ENCODE results near the gene OR10H4.
"Not testable (repeated sequence)": the region's sequence is repeated elsewhere in the genome, so short reads cannot be mapped to it uniquely, and the experiment has no call there.

OR10H4 gene

GRCh38 chr19:15928321-15928720 lies 20.5 kb upstream of the OR10H4 start:
- no peak for DNase-seq
- no peak overlapping the region for H3K27ac Mint-ChIP-seq

GRCh38 chr19:15933761-15934331 lies 15.0 kb upstream of the OR10H4 start:
- Mint-ChIP-seq H3K27me3 (peaks cover 12% of the 10 kb centered on the region), H3K27ac (peak overlapping the region; percentile 83)
- H3K36me3 Mint-ChIP-seq (ENCODE audit: low read depth); H3K4me3 Mint-ChIP-seq; DNase-seq; H3K4me1 Mint-ChIP-seq (ENCODE audit: low read depth); H3K9me3 Mint-ChIP-seq: not testable (repeated sequence)

More at GRCh38 chr19:15928321-15928720, 20.5 kb upstream of the OR10H4 start:
- Mint-ChIP-seq H3K4me1 (ENCODE audit: low read depth) (no peaks in the 10 kb centered on the region), H3K36me3 (ENCODE audit: low read depth) (no peaks in the 10 kb centered on the region), H3K27me3 (peaks cover 40% of the 10 kb centered on the region), H3K9me3 (no peaks in the 10 kb centered on the region), H3K4me3 (no peak overlapping the region)

GRCh38 chr19:15934332-15935078 lies 14.3 kb upstream of the OR10H4 start, which contains the start of gene CYP4F11:
TSS of gene CYP4F11 (minus strand) at chr19:15934529. CDS start at chr19:15934408, 121 bp downstream.
- Mint-ChIP-seq H3K4me1 (ENCODE audit: low read depth) (no peaks in the 10 kb centered on the region), H3K4me3 (no peak within 1 kb of the TSS), H3K27me3 (peaks cover 7% of the 10 kb centered on the region), H3K27ac (peak within 1 kb of the TSS; percentile 83), H3K36me3 (ENCODE audit: low read depth) (no peaks in the 10 kb centered on the region), H3K9me3 (peaks cover 4% of the 10 kb centered on the region)
- DNase-seq = no peak

- no peak overlapping the region for H3K4me3 Mint-ChIP-seq
- H3K27ac Mint-ChIP-seq = no peak overlapping the region
- DNase-seq = no peak
- no peaks in the 10 kb centered on the region for H3K36me3 Mint-ChIP-seq (ENCODE audit: low read depth)
- no peaks in the 10 kb centered on the region for H3K4me1 Mint-ChIP-seq (ENCODE audit: low read depth)
- H3K27me3 Mint-ChIP-seq = peaks cover 8% of the 10 kb centered on the region
- H3K9me3 Mint-ChIP-seq = peaks cover 4% of the 10 kb centered on the region
Observed at GRCh38 chr19:15935167-15935702, 13.6 kb upstream of the OR10H4 start.

- no peak for DNase-seq
- Mint-ChIP-seq H3K4me3 (no peak overlapping the region), H3K9me3 (peaks cover 4% of the 10 kb centered on the region), H3K27me3 (peaks cover 13% of the 10 kb centered on the region), H3K27ac (no peak overlapping the region), H3K36me3 (ENCODE audit: low read depth) (no peaks in the 10 kb centered on the region), H3K4me1 (ENCODE audit: low read depth) (no peaks in the 10 kb centered on the region)
Observed at GRCh38 chr19:15936173-15936572, 12.6 kb upstream of the OR10H4 start.

GRCh38 chr19:15936950-15937349 lies 11.9 kb upstream of the OR10H4 start:
- DNase-seq = no peak
- H3K27ac Mint-ChIP-seq = no peak overlapping the region
- no peak overlapping the region for H3K4me3 Mint-ChIP-seq
- no peaks in the 10 kb centered on the region for H3K4me1 Mint-ChIP-seq (ENCODE audit: low read depth)
- H3K9me3 Mint-ChIP-seq = peaks cover 4% of the 10 kb centered on the region
- H3K36me3 Mint-ChIP-seq (ENCODE audit: low read depth) = no peaks in the 10 kb centered on the region
- peaks cover 13% of the 10 kb centered on the region for H3K27me3 Mint-ChIP-seq

GRCh38 chr19:15937771-15938170 lies 11.0 kb upstream of the OR10H4 start:
- Mint-ChIP-seq H3K27me3 (peaks cover 13% of the 10 kb centered on the region), H3K4me3 (no peak overlapping the region), H3K36me3 (ENCODE audit: low read depth) (no peaks in the 10 kb centered on the region), H3K27ac (no peak overlapping the region), H3K9me3 (peaks cover 4% of the 10 kb centered on the region), H3K4me1 (ENCODE audit: low read depth) (no peaks in the 10 kb centered on the region)
- no peak for DNase-seq

- Mint-ChIP-seq H3K27ac (no peak overlapping the region), H3K9me3 (peaks cover 12% of the 10 kb centered on the region), H3K4me1 (ENCODE audit: low read depth) (no peaks in the 10 kb centered on the region), H3K27me3 (peaks cover 37% of the 10 kb centered on the region), H3K4me3 (no peak overlapping the region), H3K36me3 (ENCODE audit: low read depth) (no peaks in the 10 kb centered on the region)
- no peak for DNase-seq
Observed at GRCh38 chr19:15944401-15944800, 4.4 kb upstream of the OR10H4 start.

GRCh38 chr19:15945301-15945700 lies 3.5 kb upstream of the OR10H4 start:
- H3K4me3 Mint-ChIP-seq = no peak overlapping the region
- H3K4me1 Mint-ChIP-seq (ENCODE audit: low read depth) = no peaks in the 10 kb centered on the region
- no peaks in the 10 kb centered on the region for H3K36me3 Mint-ChIP-seq (ENCODE audit: low read depth)
- DNase-seq = no peak
- H3K27ac Mint-ChIP-seq = no peak overlapping the region
- peaks cover 18% of the 10 kb centered on the region for H3K9me3 Mint-ChIP-seq
- peaks cover 29% of the 10 kb centered on the region for H3K27me3 Mint-ChIP-seq

- H3K36me3 Mint-ChIP-seq (ENCODE audit: low read depth) = no peaks in the 10 kb centered on the region
- peaks cover 68% of the 10 kb centered on the region for H3K27me3 Mint-ChIP-seq
- H3K27ac Mint-ChIP-seq = no peak overlapping the region
- no peaks in the 10 kb centered on the region for H3K4me1 Mint-ChIP-seq (ENCODE audit: low read depth)
- no peak for DNase-seq
- peaks cover 2% of the 10 kb centered on the region for H3K9me3 Mint-ChIP-seq
- H3K4me3 Mint-ChIP-seq = no peak overlapping the region
Observed at GRCh38 chr19:15954820-15955219, 6.0 kb downstream of the OR10H4 start.

GRCh38 chr19:15962319-15962718 lies 13.5 kb downstream of the OR10H4 start:
- H3K9me3 Mint-ChIP-seq = no peaks in the 10 kb centered on the region
- peaks cover 53% of the 10 kb centered on the region for H3K27me3 Mint-ChIP-seq
- no peak overlapping the region for H3K27ac Mint-ChIP-seq
- no peak for DNase-seq
- H3K36me3 Mint-ChIP-seq (ENCODE audit: low read depth) = no peaks in the 10 kb centered on the region
- H3K4me3 Mint-ChIP-seq = no peak overlapping the region
- no peaks in the 10 kb centered on the region for H3K4me1 Mint-ChIP-seq (ENCODE audit: low read depth)

GRCh38 chr19:15964231-15964630 lies 15.4 kb downstream of the OR10H4 start:
- no peaks in the 10 kb centered on the region for H3K9me3 Mint-ChIP-seq
- peaks cover 45% of the 10 kb centered on the region for H3K27me3 Mint-ChIP-seq
- no peaks in the 10 kb centered on the region for H3K4me1 Mint-ChIP-seq (ENCODE audit: low read depth)
- H3K36me3 Mint-ChIP-seq (ENCODE audit: low read depth) = no peaks in the 10 kb centered on the region
- H3K27ac Mint-ChIP-seq = no peak overlapping the region
- no peak for DNase-seq
- H3K4me3 Mint-ChIP-seq = no peak overlapping the region

- H3K4me3 Mint-ChIP-seq = no peak overlapping the region
- no peaks in the 10 kb centered on the region for H3K36me3 Mint-ChIP-seq (ENCODE audit: low read depth)
- no peak for DNase-seq
- H3K4me1 Mint-ChIP-seq (ENCODE audit: low read depth) = no peaks in the 10 kb centered on the region
- H3K27me3 Mint-ChIP-seq = peaks cover 29% of the 10 kb centered on the region
- no peak overlapping the region for H3K27ac Mint-ChIP-seq
- H3K9me3 Mint-ChIP-seq = no peaks in the 10 kb centered on the region
Observed at GRCh38 chr19:15971224-15971780, 22.5 kb downstream of the OR10H4 start.

GRCh38 chr19:15972043-15972442 lies 23.2 kb downstream of the OR10H4 start:
- H3K27ac Mint-ChIP-seq; DNase-seq; H3K4me3 Mint-ChIP-seq; H3K4me1 Mint-ChIP-seq (ENCODE audit: low read depth); H3K9me3 Mint-ChIP-seq; H3K36me3 Mint-ChIP-seq (ENCODE audit: low read depth): not testable (repeated sequence)
- peaks cover 31% of the 10 kb centered on the region for H3K27me3 Mint-ChIP-seq

- Mint-ChIP-seq H3K27me3 (peaks cover 38% of the 10 kb centered on the region), H3K27ac (no peak overlapping the region), H3K9me3 (no peaks in the 10 kb centered on the region), H3K4me1 (ENCODE audit: low read depth) (no peaks in the 10 kb centered on the region), H3K36me3 (ENCODE audit: low read depth) (no peaks in the 10 kb centered on the region), H3K4me3 (no peak overlapping the region)
- DNase-seq = no peak
Observed at GRCh38 chr19:15974856-15975255, 26.0 kb downstream of the OR10H4 start.

All from activated T-cell treated with anti-CD3 and anti-CD28 coated beads, Interleukin-2, amount 50 U/mL, for 24 hours (primary cell).